GM23248 (cell line): ENCODE data around the gene ZBED1. TPM values are rescaled to one million over a fixed set of nuclear protein-coding genes. Genes with fewer than 3 reads are reported as not detected.

Experiments
- DNase-seq: peaks from one replicate; pipeline ENCODE4 v3.0.0-alpha.2; 2015
- H2AFZ ChIP-seq: fragments of 200-600 bp; sonication (generic); 2 replicates; pipeline ENCODE4 v1.6.1; 2016; ENCODE audit warnings: antibody characterized with exemption
- H3F3A ChIP-seq: fragments of 200-600 bp; sonication (generic); 2 replicates; pipeline ENCODE4 v1.6.1; 2016; ENCODE audit warnings: mild to moderate bottlenecking, antibody characterized with exemption, mixed run types; ENCODE audit not compliant: insufficient read depth
- H3K27ac ChIP-seq: fragments of 200-600 bp; sonication (generic); 2 replicates; pipeline ENCODE4 v1.5.1; 2016; ENCODE audit warnings: mild to moderate bottlenecking
- H3K27me3 ChIP-seq: fragments of 200-600 bp; sonication (generic); replicated peaks from 2 replicates; pipeline ENCODE4 v1.6.1; 2016; ENCODE audit warnings: mild to moderate bottlenecking; ENCODE audit not compliant: insufficient read depth
- H3K36me3 ChIP-seq: fragments of 200-600 bp; sonication (generic); 2 replicates; pipeline ENCODE4 v1.6.1; 2016; ENCODE audit warnings: low read depth, mild to moderate bottlenecking
- H3K4me1 ChIP-seq: fragments of 200-600 bp; sonication (generic); 2 replicates; pipeline ENCODE4 v1.6.1; 2016; ENCODE audit warnings: mild to moderate bottlenecking; ENCODE audit not compliant: insufficient read depth
- H3K4me2 ChIP-seq: fragments of 200-600 bp; sonication (generic); one replicate; pipeline ENCODE4 v1.6.1; 2016; ENCODE audit warnings: mild to moderate bottlenecking; ENCODE audit not compliant: unreplicated experiment
- H3K4me3 ChIP-seq: fragments of 200-600 bp; sonication (generic); 2 replicates; pipeline ENCODE4 v1.5.1; 2016; ENCODE audit warnings: mild to moderate bottlenecking
- H3K79me2 ChIP-seq: fragments of 200-600 bp; sonication (generic); 2 replicates; pipeline ENCODE4 v1.6.1; 2016; ENCODE audit warnings: mild to moderate bottlenecking; ENCODE audit not compliant: insufficient read depth
- H3K9ac ChIP-seq: fragments of 200-600 bp; sonication (generic); 2 replicates; pipeline ENCODE4 v1.6.1; 2016; ENCODE audit warnings: mild to moderate bottlenecking
- H3K9me2 ChIP-seq: fragments of 200-600 bp; sonication (generic); 2 replicates; pipeline ENCODE4 v1.6.1; 2016; ENCODE audit warnings: mixed run types, mild to moderate bottlenecking, moderate library complexity; ENCODE audit not compliant: insufficient read depth
- H3K9me3 ChIP-seq: fragments of 200-600 bp; sonication (generic); one replicate; pipeline ENCODE4 v1.6.1; 2017; ENCODE audit warnings: low read depth
- H4K20me1 ChIP-seq: fragments of 200-600 bp; sonication (generic); 2 replicates; pipeline ENCODE4 v1.6.0; 2016; ENCODE audit not compliant: insufficient read depth
- EZH2 ChIP-seq: fragments of 200-600 bp; sonication (generic); IDR thresholded peaks from 2 replicates; pipeline ENCODE4 v1.6.1; 2018; ENCODE audit warnings: antibody characterized with exemption, mild to moderate bottlenecking; ENCODE audit not compliant: insufficient read depth, poor library complexity, severe bottlenecking
- EZH2phosphoT487 ChIP-seq: fragments of 200-600 bp; sonication (generic); IDR thresholded peaks from 2 replicates; pipeline ENCODE4 v1.6.1; 2018; ENCODE audit warnings: antibody characterized with exemption, moderate library complexity, mild to moderate bottlenecking, low read depth; ENCODE audit not compliant: insufficient read depth
- WGBS, 2 experiments: methylation state at CpG; one replicate each; pipeline ENCODE4 v1.1.6; 2015 to 2017; ENCODE audit warnings: low lambda C conversion rate in 2 of 2, low coverage in 1 of 2; ENCODE audit errors: missing lambda C conversion rate in 2 of 2; 5-methylcytosine and 5-hydroxymethylcytosine counted together
- in situ Hi-C: fragments of 300-500 bp; cut with MboI; formaldehyde crosslinking; loops from 2 replicates; pipeline ENCODE4 v1.15.0; 2020
- polyA plus RNA-seq: library from polyadenylated mRNA; unstranded; fragments of >200 nt; fragmentation: Nextera tagmentation; extraction: Ambion mirVana; gene quantifications from 2 replicates; pipeline ENCODE4 v1.2.1, GENCODE V29; 2016
- total RNA-seq: library from RNA; depleted of rRNA; stranded (reverse); fragments of >200 nt; shearing (Covaris generic); gene quantifications from 2 replicates; pipeline ENCODE4 v1.2.3, GENCODE V29; 2014

The ZBED1 gene
- total and polyA plus RNA-seq, 2 experiments from 2014 or later, result 20.7 to 31.1 TPM

DNA sequence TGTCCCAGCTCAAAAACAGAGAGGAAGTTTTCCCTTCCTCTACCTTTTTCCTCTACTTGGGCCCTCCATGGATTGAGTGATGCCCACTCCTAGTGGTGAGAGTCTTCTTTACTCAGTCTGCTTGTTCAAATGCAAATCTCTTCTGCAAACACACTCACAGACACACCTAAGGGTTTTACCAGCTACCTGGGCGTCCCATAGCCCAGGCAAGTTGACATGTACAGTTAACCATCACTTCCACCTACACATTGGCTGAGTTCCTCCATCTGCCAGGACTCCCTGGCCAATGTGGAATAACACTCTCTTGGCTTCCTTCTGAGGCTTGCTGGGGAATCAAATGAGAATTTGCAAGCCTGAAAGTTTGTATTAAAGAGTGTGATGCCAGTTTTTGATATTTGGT lies 45.7 kb upstream of the ZBED1 start:
- DNase-seq, result no peak
- no peak overlapping the region for H3K27ac ChIP-seq
- in situ Hi-C loops, result no loop called here
- no peaks in the 10 kb centered on the region for H3K4me1 ChIP-seq
- H3K9me2 ChIP-seq, result no peaks in the 10 kb centered on the region
- peaks cover 18% of the 10 kb centered on the region for H3K27me3 ChIP-seq
- H2AFZ ChIP-seq, result no peak overlapping the region
- H3K4me2 ChIP-seq, result no peak overlapping the region
- H3K9me3 ChIP-seq, result no peaks in the 10 kb centered on the region
- TF ChIP-seq EZH2phosphoT487, result no peak
- TF ChIP-seq EZH2, result no peak
- 7 to 24% methylated on average over 1 of the region's 1 CpG for WGBS, 2 experiments
- H3K4me3 ChIP-seq, result no peak overlapping the region
- H4K20me1 ChIP-seq, result no peaks in the 10 kb centered on the region
- H3K9ac ChIP-seq, result no peak overlapping the region
- H3K79me2 ChIP-seq, result no peaks in the 10 kb centered on the region
- no peaks in the 10 kb centered on the region for H3K36me3 ChIP-seq
- H3F3A ChIP-seq, result no peaks in the 10 kb centered on the region

DNA sequence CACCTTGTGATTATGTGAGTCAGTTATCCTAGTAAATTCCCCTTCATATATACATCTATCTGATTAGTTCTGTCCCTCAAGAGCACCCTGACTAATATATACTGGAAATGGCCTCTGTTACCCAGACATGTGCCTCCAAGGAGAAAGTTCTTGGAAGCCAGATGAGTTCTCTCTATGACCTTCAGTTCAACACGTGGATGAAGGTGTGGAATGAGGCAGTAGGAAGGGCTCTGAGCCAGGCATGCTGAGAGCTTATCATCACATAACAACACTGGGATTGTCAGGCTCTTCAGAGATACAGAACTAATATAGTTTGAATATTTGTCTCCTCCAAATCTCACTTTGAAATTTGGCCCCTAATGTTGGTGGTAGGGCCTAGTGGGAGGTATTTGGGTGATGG lies 44.4 kb upstream of the ZBED1 start:
- H3K27me3 ChIP-seq, result peaks cover 16% of the 10 kb centered on the region
- H3F3A ChIP-seq, result no peaks in the 10 kb centered on the region
- no peaks in the 10 kb centered on the region for H3K36me3 ChIP-seq
- no peak for DNase-seq
- in situ Hi-C loops, result no loop called here
- H3K9me2 ChIP-seq, result no peaks in the 10 kb centered on the region
- no peaks in the 10 kb centered on the region for H3K79me2 ChIP-seq
- H3K27ac ChIP-seq, result no peak overlapping the region
- no peaks in the 10 kb centered on the region for H3K9me3 ChIP-seq
- H3K9ac ChIP-seq, result no peak overlapping the region
- no peak for TF ChIP-seq EZH2phosphoT487
- no peak for TF ChIP-seq EZH2
- no peaks in the 10 kb centered on the region for H4K20me1 ChIP-seq
- 0 to 4% methylated on average over 1 of the region's 1 CpG for WGBS, 2 experiments
- H3K4me2 ChIP-seq, result no peak overlapping the region
- no peak overlapping the region for H2AFZ ChIP-seq
- no peak overlapping the region for H3K4me3 ChIP-seq
- H3K4me1 ChIP-seq, result no peaks in the 10 kb centered on the region

DNA sequence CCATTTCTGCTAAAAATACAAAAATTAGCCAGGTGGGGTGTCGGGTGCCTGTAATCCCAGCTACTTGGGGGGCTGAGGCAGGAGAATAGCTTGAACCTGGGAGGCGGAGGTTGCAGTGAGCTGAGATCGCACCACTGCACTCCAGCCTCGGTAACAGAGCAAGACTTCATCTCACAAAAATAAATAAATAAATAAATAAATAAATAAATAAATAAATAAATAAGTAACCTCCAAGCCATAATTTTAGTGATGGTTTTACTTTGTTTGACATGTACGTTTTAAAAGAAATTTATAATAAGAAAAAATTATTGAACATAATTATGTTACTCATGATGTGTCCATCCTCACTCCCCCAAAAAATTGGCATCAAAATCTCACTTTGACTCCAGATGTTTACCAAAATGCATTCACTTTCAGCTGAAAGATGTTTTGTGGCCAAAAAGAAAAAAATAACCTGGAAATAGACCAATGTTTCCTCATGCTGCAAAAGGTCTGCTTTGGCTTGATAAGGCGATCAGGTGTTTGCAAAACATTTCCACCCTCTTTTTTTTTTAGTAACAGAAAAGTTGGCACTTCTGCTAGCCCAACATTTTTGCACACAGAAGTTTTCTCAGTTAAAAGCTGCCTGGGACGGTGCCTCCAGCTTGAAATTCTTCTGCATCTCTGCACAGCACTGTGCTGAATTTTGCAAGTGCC lies 42.2 kb upstream of the ZBED1 start:
- Histone ChIP-seq H3K4me3 (no peak overlapping the region), H2AFZ (no peak overlapping the region), H3K9me2 (no peaks in the 10 kb centered on the region), H3K4me2 (no peak overlapping the region), H3K4me1 (no peaks in the 10 kb centered on the region), H3K9ac (no peak overlapping the region), H3F3A (no peaks in the 10 kb centered on the region), H3K9me3 (no peaks in the 10 kb centered on the region), H3K36me3 (no peaks in the 10 kb centered on the region), H3K27ac (no peak overlapping the region), H4K20me1 (no peaks in the 10 kb centered on the region), H3K27me3 (peaks cover 15% of the 10 kb centered on the region), H3K79me2 (no peaks in the 10 kb centered on the region)
- 47 to 52% methylated on average over 7 of the region's 7 CpGs for WGBS, 2 experiments
- DNase-seq, result no peak
- TF ChIP-seq EZH2 (no peak), EZH2phosphoT487 (no peak)
- in situ Hi-C loops, result no loop called here

DNA sequence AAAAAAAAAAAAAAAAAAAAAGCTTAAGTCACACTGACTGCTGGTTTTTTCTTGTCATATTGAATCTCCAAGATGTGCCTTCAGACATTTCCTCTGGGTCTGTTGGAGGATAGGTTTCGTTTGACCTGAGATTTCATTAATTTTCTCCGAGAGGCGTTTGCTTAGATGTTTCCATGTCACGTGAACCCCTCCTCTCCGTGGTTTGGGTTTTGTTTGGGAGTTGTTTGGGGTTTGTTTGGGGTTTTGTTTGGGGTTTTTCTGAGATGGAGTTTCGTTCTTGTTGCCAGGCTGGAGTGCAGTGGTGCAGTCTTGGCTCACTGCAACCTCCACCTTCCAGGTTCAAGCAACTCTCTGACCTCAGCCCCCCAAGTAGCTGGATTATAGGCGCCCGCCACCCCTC lies 40.8 kb upstream of the ZBED1 start:
- TF ChIP-seq EZH2phosphoT487, result no peak
- no peak for TF ChIP-seq EZH2
- 70 to 73% methylated on average over 8 of the region's 8 CpGs for WGBS, 2 experiments
- H3K4me3 ChIP-seq, result no peak overlapping the region
- H3K9ac ChIP-seq, result no peak overlapping the region
- no peaks in the 10 kb centered on the region for H3F3A ChIP-seq
- in situ Hi-C loops, result no loop called here
- no peaks in the 10 kb centered on the region for H3K79me2 ChIP-seq
- H2AFZ ChIP-seq, result no peak overlapping the region
- H3K9me3 ChIP-seq, result no peaks in the 10 kb centered on the region
- no peak for DNase-seq
- peaks cover 29% of the 10 kb centered on the region for H3K27me3 ChIP-seq
- no peaks in the 10 kb centered on the region for H3K4me1 ChIP-seq
- no peaks in the 10 kb centered on the region for H4K20me1 ChIP-seq
- no peaks in the 10 kb centered on the region for H3K36me3 ChIP-seq
- no peaks in the 10 kb centered on the region for H3K9me2 ChIP-seq
- no peak overlapping the region for H3K4me2 ChIP-seq
- H3K27ac ChIP-seq, result no peak overlapping the region

DNA sequence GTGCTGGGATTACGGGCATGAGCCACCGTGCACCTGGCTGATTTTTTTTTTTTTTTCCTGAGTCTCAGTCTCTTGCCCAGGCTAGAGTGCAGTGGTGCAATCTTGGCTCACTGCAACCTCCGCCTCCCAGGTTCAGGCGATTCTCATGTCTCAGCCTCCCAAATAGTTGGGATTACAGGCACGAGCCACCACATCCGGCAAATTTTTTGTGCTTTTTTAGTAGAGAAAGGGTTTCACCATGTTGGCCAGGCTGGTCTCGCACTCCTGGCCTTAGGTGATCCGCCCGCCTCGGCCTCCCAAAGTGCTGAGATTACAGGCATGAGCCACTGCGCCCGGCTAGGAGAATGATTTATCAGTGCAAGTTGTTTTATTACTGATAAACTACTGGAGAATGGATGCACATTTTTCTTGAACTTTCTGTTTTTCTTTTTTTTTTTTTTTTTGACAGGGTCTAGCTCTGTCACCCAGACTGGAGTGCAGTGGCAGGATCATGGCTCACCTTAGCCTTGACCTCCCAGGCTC lies 39.7 kb upstream of the ZBED1 start:
- Histone ChIP-seq H2AFZ (no peak overlapping the region), H3K4me1 (no peaks in the 10 kb centered on the region), H3K9me3 (no peaks in the 10 kb centered on the region), H3K4me2 (no peak overlapping the region), H3K9ac (no peak overlapping the region), H3K4me3 (no peak overlapping the region), H4K20me1 (no peaks in the 10 kb centered on the region), H3K79me2 (no peaks in the 10 kb centered on the region), H3K27ac (no peak overlapping the region), H3F3A (no peaks in the 10 kb centered on the region), H3K9me2 (no peaks in the 10 kb centered on the region), H3K27me3 (peaks cover 29% of the 10 kb centered on the region), H3K36me3 (no peaks in the 10 kb centered on the region)
- no peak for TF ChIP-seq EZH2phosphoT487
- no peak for TF ChIP-seq EZH2
- in situ Hi-C loops, result no loop called here
- no peak for DNase-seq
- WGBS, 2 experiments, result 80 to 85% methylated on average over 11 to 12 of the region's 12 CpGs
